ENCODE data around the gene FEM1C.

- no peak for TF ChIP-seq CTCF (optimal IDR thresholded peaks at IDR 0.05 in 1 of 3, IDR thresholded peaks at IDR 0.05 in 1 of 3, conservative IDR thresholded peaks at IDR 0.05 in 1 of 3; ENCODE audit: extremely low read depth in 1 of 3, insufficient read depth in 2 of 3, low read length in 3 of 3)
- TF ChIP-seq EZH2 (IDR thresholded peaks at IDR 0.05; ENCODE audit: low read length): no peak
Observed at GRCh38 chr5:115501464-115502210, 42.9 kb downstream of the FEM1C start.
